C4-2B (cell line): ENCODE results near the gene CCL7.

Experiments
- ZFX ChIP-seq: fragments of 450-650 bp; IDR thresholded peaks from 2 replicates; pipeline ENCODE4 v1.6.1; 2017
- TF ChIP-seq, protein P1 (sequence below): fragments of 450-650 bp; conservative IDR thresholded peaks from 2 replicates; pipeline ENCODE4 v1.5.1; 2017; ENCODE audit warnings: mild to moderate bottlenecking

DNA sequence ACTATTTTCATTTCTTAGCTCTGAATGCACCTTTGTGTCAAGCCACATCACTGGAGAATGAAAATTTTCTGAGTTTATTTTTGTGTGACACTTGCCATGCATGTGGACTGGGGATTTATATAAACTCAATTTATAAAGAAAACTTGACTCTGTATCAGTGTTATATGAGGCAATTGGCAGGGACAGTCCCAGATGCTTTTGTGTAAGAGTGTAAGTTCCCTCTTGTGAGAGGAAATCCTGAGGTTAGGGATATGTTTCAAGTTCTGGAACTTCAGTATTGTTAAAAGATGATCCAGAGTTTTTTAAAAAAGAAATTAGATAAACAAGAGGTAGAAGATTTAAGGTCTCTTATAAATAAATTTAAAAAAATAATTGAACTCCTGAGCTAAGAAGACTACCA, 38.4 kb downstream of the CCL7 start:
- TF ChIP-seq, protein P1, sequence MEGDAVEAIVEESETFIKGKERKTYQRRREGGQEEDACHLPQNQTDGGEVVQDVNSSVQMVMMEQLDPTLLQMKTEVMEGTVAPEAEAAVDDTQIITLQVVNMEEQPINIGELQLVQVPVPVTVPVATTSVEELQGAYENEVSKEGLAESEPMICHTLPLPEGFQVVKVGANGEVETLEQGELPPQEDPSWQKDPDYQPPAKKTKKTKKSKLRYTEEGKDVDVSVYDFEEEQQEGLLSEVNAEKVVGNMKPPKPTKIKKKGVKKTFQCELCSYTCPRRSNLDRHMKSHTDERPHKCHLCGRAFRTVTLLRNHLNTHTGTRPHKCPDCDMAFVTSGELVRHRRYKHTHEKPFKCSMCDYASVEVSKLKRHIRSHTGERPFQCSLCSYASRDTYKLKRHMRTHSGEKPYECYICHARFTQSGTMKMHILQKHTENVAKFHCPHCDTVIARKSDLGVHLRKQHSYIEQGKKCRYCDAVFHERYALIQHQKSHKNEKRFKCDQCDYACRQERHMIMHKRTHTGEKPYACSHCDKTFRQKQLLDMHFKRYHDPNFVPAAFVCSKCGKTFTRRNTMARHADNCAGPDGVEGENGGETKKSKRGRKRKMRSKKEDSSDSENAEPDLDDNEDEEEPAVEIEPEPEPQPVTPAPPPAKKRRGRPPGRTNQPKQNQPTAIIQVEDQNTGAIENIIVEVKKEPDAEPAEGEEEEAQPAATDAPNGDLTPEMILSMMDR = no peak
- TF ChIP-seq ZFX = no peak
